SK-N-SH (cell line): ENCODE data around the gene OR8G5. TPM values are rescaled to one million over a fixed set of nuclear protein-coding genes. Genes with fewer than 3 reads are reported as not detected.
"Not testable (repeated sequence)": the region's sequence is repeated elsewhere in the genome, so short reads cannot be mapped to it uniquely, and the experiment has no call there.

Experiments
- CTCF ChIA-PET: fragments of 300-600, 350-600 bp; formaldehyde crosslinking; extraction: SDS; loops from one replicate; lab custom pipeline; 2021; lab: Yijun Ruan, JAX
- POLR2A ChIA-PET: fragments of 350-600 bp; sonication (Branson Sonifier 250); formaldehyde crosslinking; extraction: SDS; loops from one replicate; lab custom pipeline; 2020; ENCODE audit warnings: antibody characterized with exemption, inconsistent platforms; lab: Yijun Ruan, JAX
- DNase-seq: peaks from one replicate; pipeline ENCODE4 v3.0.0; 2012
- H2AFZ ChIP-seq: fragments of 200-600 bp; sonication (generic); 2 replicates; pipeline ENCODE4 v1.8.1; 2016; ENCODE audit warnings: antibody characterized with exemption, mild to moderate bottlenecking, low read depth
- H3F3A ChIP-seq: fragments of 200-600 bp; sonication (generic); replicated peaks from 2 replicates; pipeline ENCODE3; 2016; ENCODE audit warnings: antibody characterized with exemption, mild to moderate bottlenecking; ENCODE audit not compliant: insufficient read depth
- H3K27ac ChIP-seq, 2 experiments: fragments of 200-500 bp in 1 of 2; fragments of 200-600 bp in 1 of 2; sonication (Bioruptor generic) in 1 of 2; sonication (generic), shearing (Covaris generic) in 1 of 2; 2 replicates each; pipeline versions ENCODE4 v1.5.1 to v1.6.1; 2014 to 2016; ENCODE audit warnings: low read depth in 2 of 2, inconsistent platforms in 1 of 2, low read length in 1 of 2, mild to moderate bottlenecking in 1 of 2, mixed read lengths in 1 of 2
- H3K27me3 ChIP-seq: fragments of 200-600 bp; sonication (generic), shearing (Covaris generic); 2 replicates; pipeline ENCODE4 v1.6.1; 2016; ENCODE audit warnings: mixed run types; ENCODE audit not compliant: insufficient read depth
- H3K36me3 ChIP-seq, 2 experiments: fragments of 200-500 bp in 1 of 2; fragments of 200-600 bp in 1 of 2; sonication (Bioruptor generic) in 1 of 2; sonication (generic) in 1 of 2; replicated peaks in 1 of 2; 2 replicates each; pipeline versions ENCODE3 to v1.5.1; 2014 to 2016; ENCODE audit warnings: low read length in 1 of 2, mild to moderate bottlenecking in 1 of 2; ENCODE audit not compliant: insufficient read depth in 2 of 2, control insufficient read depth in 1 of 2
- H3K4me1 ChIP-seq, 2 experiments: fragments of 200-500 bp in 1 of 2; fragments of 200-600 bp in 1 of 2; sonication (Bioruptor generic) in 1 of 2; sonication (generic), shearing (Covaris generic) in 1 of 2; 2 replicates each; pipeline versions ENCODE4 v1.5.1 to v1.6.1; 2014 to 2016; ENCODE audit warnings: low read depth in 1 of 2, low read length in 1 of 2, mixed run types in 1 of 2; ENCODE audit not compliant: insufficient read depth in 2 of 2, control insufficient read depth in 1 of 2
- H3K4me2 ChIP-seq: fragments of 200-600 bp; sonication (generic), shearing (Covaris generic); 2 replicates; pipeline ENCODE4 v1.6.1; 2017; ENCODE audit warnings: mixed run types
- H3K4me3 ChIP-seq, 2 experiments: fragments of 200-500 bp in 1 of 2; fragments of 200-600 bp in 1 of 2; sonication (Bioruptor generic) in 1 of 2; sonication (generic), shearing (Covaris generic) in 1 of 2; 2 replicates each; pipeline versions ENCODE4 v1.5.1 to v1.8.1; 2014 to 2016; ENCODE audit warnings: low read depth in 2 of 2, inconsistent platforms in 1 of 2, low read length in 1 of 2, mild to moderate bottlenecking in 1 of 2, mixed read lengths in 1 of 2, moderate library complexity in 1 of 2
- H3K79me2 ChIP-seq: fragments of 200-600 bp; sonication (generic); 2 replicates; pipeline ENCODE4 v1.8.1; 2017; ENCODE audit warnings: mild to moderate bottlenecking; ENCODE audit not compliant: insufficient read depth
- H3K9ac ChIP-seq: fragments of 200-600 bp; sonication (generic); 2 replicates; pipeline ENCODE4 v1.6.1; 2017; ENCODE audit warnings: mixed run types
- H3K9me2 ChIP-seq: fragments of 200-600 bp; sonication (generic); 2 replicates; pipeline ENCODE4 v1.6.1; 2017; ENCODE audit warnings: mixed run types
- H3K9me3 ChIP-seq: fragments of 200-600 bp; sonication (generic); 2 replicates; pipeline ENCODE4 v1.6.1; 2017; ENCODE audit warnings: mixed run types, mild to moderate bottlenecking, moderate library complexity
- H4K20me1 ChIP-seq: fragments of 200-600 bp; sonication (generic); 2 replicates; pipeline ENCODE4 v1.6.1; 2017; ENCODE audit warnings: mild to moderate bottlenecking, mixed run types; ENCODE audit not compliant: insufficient read depth
- ELF1 ChIP-seq: IDR thresholded peaks from 2 replicates; pipeline ENCODE4 v1.4.0; 2012
- EZH2phosphoT487 ChIP-seq: fragments of 200-600 bp; sonication (generic); IDR thresholded peaks from 2 replicates; pipeline ENCODE4 v1.6.1; 2017; ENCODE audit warnings: low read depth, mixed run types, mild to moderate bottlenecking, antibody characterized with exemption, moderate library complexity, borderline replicate concordance
- FOSL2 ChIP-seq: IDR thresholded peaks from 2 replicates; pipeline ENCODE4 v1.4.0; 2012; ENCODE audit warnings: low read depth, mild to moderate bottlenecking, moderate library complexity, borderline replicate concordance
- FOXM1 ChIP-seq: IDR thresholded peaks from 2 replicates; pipeline ENCODE4 v1.4.0; 2012; ENCODE audit warnings: low read depth, mild to moderate bottlenecking
- GATA2 ChIP-seq: sonication (generic); formaldehyde crosslinking; IDR thresholded peaks from 2 replicates; pipeline ENCODE4 v1.5.0; 2020; ENCODE audit warnings: mild to moderate bottlenecking, missing genetic modification reagents
- NFIC ChIP-seq: IDR thresholded peaks from 2 replicates; pipeline ENCODE4 v1.4.0; 2012; ENCODE audit warnings: borderline replicate concordance
- POLR2AphosphoS5 ChIP-seq: IDR thresholded peaks from 2 replicates; pipeline ENCODE4 v1.6.1; 2012; ENCODE audit warnings: low read depth, low read length
- RAD21 ChIP-seq: IDR thresholded peaks from 2 replicates; pipeline ENCODE4 v1.6.1; 2012; ENCODE audit warnings: mild to moderate bottlenecking, low read length
- RXRA ChIP-seq: IDR thresholded peaks from 2 replicates; pipeline ENCODE4 v1.4.0; 2012; ENCODE audit warnings: low read depth, mild to moderate bottlenecking, borderline replicate concordance
- TEAD4 ChIP-seq: IDR thresholded peaks from 2 replicates; pipeline ENCODE4 v1.4.0; 2012; ENCODE audit warnings: mild to moderate bottlenecking, borderline replicate concordance; ENCODE audit not compliant: insufficient read depth
- WGBS: methylation state at CpG from one replicate; pipeline ENCODE4 v1.1.6; 2017; ENCODE audit warnings: low lambda C conversion rate; 5-methylcytosine and 5-hydroxymethylcytosine counted together
- polyA plus RNA-seq, 3 experiments: library from polyadenylated mRNA; depleted of rRNA; stranded (reverse); fragments of >200 nt; gene quantifications; 2 replicates each; pipeline ENCODE4 v1.2.3, GENCODE V29; 2012
- TF ChIP-seq, protein P1 (sequence below): IDR thresholded peaks from 2 replicates; pipeline ENCODE4 v1.4.0; 2012; ENCODE audit warnings: low read depth
- TF ChIP-seq, protein P2 (sequence below): fragments of 150-350 bp; IDR thresholded peaks from 2 replicates; pipeline ENCODE4 v1.6.1; 2017; ENCODE audit warnings: antibody characterized with exemption, low read length, low read depth, borderline replicate concordance
- TF ChIP-seq, protein P3 (sequence below): IDR thresholded peaks from 2 replicates; pipeline ENCODE4 v1.4.0; 2012; ENCODE audit warnings: low read depth, borderline replicate concordance

Gene OR8G5
- polyA plus RNA-seq, 1 of the 3 experiments (the other 2 are of a cell fraction): not detected

- Histone ChIP-seq H3F3A (no peaks in the 10 kb centered on the region), H3K4me1 (no peaks in the 10 kb centered on the region), H3K9me2 (no peaks in the 10 kb centered on the region), H3K36me3 (no peaks in the 10 kb centered on the region), H3K9ac (no peak overlapping the region), H3K4me2 (no peak overlapping the region), H3K27ac (no peak overlapping the region), H3K79me2 (no peaks in the 10 kb centered on the region), H3K27me3 (no peaks in the 10 kb centered on the region), H2AFZ (no peak overlapping the region), H3K9me3 (no peaks in the 10 kb centered on the region), H4K20me1 (no peaks in the 10 kb centered on the region), H3K4me3 (no peak overlapping the region)
- ChIA-PET CTCF (interaction anchor here (1.4 kb wide), 1 partner anchor 26 kb away, joined by 3 read pairs; no protein-coding TSS in a partner anchor), POLR2A (no interaction called here)
- no peak for DNase-seq
- TF ChIP-seq RAD21: no peak
These were observed 37.0 kb upstream of the OR8G5 start for GRCh38 chr11:124219126-124219525.

DNA sequence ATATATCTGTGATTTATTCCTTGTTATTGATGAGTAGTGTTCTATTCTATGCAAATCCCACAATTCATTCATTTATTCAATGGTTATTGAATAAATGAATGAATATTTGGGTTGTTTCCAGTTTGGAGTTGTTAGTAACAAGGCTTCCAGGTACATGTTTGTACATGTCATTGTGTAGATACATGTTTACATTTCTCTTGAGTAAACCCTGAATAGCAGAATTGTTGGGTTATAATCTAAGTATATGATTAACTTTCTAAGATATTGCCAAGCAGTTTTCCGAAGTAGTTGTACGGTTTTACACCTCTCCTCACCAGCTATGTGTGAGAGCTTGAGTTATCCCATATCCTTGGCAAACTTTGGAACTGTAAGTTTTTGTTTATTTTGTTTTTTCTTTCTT lies 33.8 kb upstream of the OR8G5 start:
- Histone ChIP-seq H3K27me3 (no peaks in the 10 kb centered on the region), H3K9me2 (no peaks in the 10 kb centered on the region), H3K9ac (no peak overlapping the region), H3K79me2 (no peaks in the 10 kb centered on the region), H3K36me3 (no peaks in the 10 kb centered on the region), H2AFZ (no peak overlapping the region), H3K4me1 (no peaks in the 10 kb centered on the region), H3K4me2 (no peak overlapping the region), H3K9me3 (no peaks in the 10 kb centered on the region), H3F3A (no peaks in the 10 kb centered on the region), H3K4me3 (no peak overlapping the region), H4K20me1 (no peaks in the 10 kb centered on the region), H3K27ac (no peak overlapping the region)
- TF ChIP-seq EZH2phosphoT487 (no peak), GATA2 (CRISPR knock-in tag) (no peak), NFIC (no peak), RXRA (no peak), RAD21 (no peak), POLR2AphosphoS5 (no peak), FOXM1 (no peak), FOSL2 (no peak), TEAD4 (no peak), ELF1 (no peak)
- TF ChIP-seq, protein P1, sequence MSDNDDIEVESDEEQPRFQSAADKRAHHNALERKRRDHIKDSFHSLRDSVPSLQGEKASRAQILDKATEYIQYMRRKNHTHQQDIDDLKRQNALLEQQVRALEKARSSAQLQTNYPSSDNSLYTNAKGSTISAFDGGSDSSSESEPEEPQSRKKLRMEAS: no peak
- TF ChIP-seq, protein P2, sequence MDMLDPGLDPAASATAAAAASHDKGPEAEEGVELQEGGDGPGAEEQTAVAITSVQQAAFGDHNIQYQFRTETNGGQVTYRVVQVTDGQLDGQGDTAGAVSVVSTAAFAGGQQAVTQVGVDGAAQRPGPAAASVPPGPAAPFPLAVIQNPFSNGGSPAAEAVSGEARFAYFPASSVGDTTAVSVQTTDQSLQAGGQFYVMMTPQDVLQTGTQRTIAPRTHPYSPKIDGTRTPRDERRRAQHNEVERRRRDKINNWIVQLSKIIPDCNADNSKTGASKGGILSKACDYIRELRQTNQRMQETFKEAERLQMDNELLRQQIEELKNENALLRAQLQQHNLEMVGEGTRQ: no peak
- TF ChIP-seq, protein P3, sequence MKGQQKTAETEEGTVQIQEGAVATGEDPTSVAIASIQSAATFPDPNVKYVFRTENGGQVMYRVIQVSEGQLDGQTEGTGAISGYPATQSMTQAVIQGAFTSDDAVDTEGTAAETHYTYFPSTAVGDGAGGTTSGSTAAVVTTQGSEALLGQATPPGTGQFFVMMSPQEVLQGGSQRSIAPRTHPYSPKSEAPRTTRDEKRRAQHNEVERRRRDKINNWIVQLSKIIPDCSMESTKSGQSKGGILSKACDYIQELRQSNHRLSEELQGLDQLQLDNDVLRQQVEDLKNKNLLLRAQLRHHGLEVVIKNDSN: no peak
- WGBS: 25% methylated on average over 2 of the region's 2 CpGs
- ChIA-PET CTCF (no interaction called here), POLR2A (no interaction called here)
- DNase-seq: no peak

GRCh38 chr11:124224618-124225423 lies 31.4 kb upstream of the OR8G5 start:
- H3K9ac ChIP-seq, H4K20me1 ChIP-seq, H3K27me3 ChIP-seq, DNase-seq, H3K4me2 ChIP-seq, H3K9me3 ChIP-seq, H3K79me2 ChIP-seq, H3K9me2 ChIP-seq, H3K4me1 ChIP-seq, POLR2A ChIA-PET, H3K36me3 ChIP-seq, H3F3A ChIP-seq, H3K4me3 ChIP-seq, H3K27ac ChIP-seq, H2AFZ ChIP-seq: not testable (repeated sequence)
- WGBS: 24% methylated on average over 9 of the region's 9 CpGs
- CTCF ChIA-PET: interaction anchor here (0.8 to 1.0 kb wide), 2 partner anchors 30 to 365 kb away, joined by 3 read pairs; no protein-coding TSS in a partner anchor
